ENCODE results near the gene RIC1.
"Not testable (repeated sequence)": the region's sequence is repeated elsewhere in the genome, so short reads cannot be mapped to it uniquely, and the experiment has no call there.

RIC1 gene

GRCh38 chr9:5787759-5788302 lies 158.9 kb downstream of the RIC1 start:
- no peaks in the 10 kb centered on the region for H3K27me3 ChIP-seq (ENCODE audit: control insufficient read depth in 1 of 2, insufficient read depth in 2 of 2, low read length in 2 of 2)
- no peak overlapping the region for H3K9ac ChIP-seq (ENCODE audit: low read length in 2 of 2)
- H3K4me3 ChIP-seq (ENCODE audit: low read length in 2 of 2), result no peak overlapping the region
- H3K9me3 ChIP-seq (ENCODE audit: control insufficient read depth in 2 of 2, low read length in 2 of 2), result peaks cover 0 to 2% of the 10 kb centered on the region in 2 donors
- H3K36me3 ChIP-seq (ENCODE audit: control insufficient read depth in 2 of 2, insufficient read depth in 2 of 2, low read length in 2 of 2), result peaks cover 13 to 15% of the 10 kb centered on the region in 2 donors
- H3K4me1 ChIP-seq (ENCODE audit: control insufficient read depth, insufficient read depth, low read length), result no peaks in the 10 kb centered on the region
- no peak overlapping the region for H3K27ac ChIP-seq (ENCODE audit: low read length)

GRCh38 chr9:5789489-5789888 lies 160.6 kb downstream of the RIC1 start:
- Histone ChIP-seq H3K4me1 (ENCODE audit: control insufficient read depth, insufficient read depth, low read length) (no peaks in the 10 kb centered on the region), H3K9me3 (ENCODE audit: control insufficient read depth in 2 of 2, low read length in 2 of 2) (no peaks in the 10 kb centered on the region), H3K9ac (ENCODE audit: low read length in 2 of 2) (no peak overlapping the region), H3K4me3 (ENCODE audit: low read length in 2 of 2) (no peak overlapping the region), H3K27ac (ENCODE audit: low read length) (no peak overlapping the region), H3K27me3 (ENCODE audit: control insufficient read depth in 1 of 2, insufficient read depth in 2 of 2, low read length in 2 of 2) (no peaks in the 10 kb centered on the region), H3K36me3 (ENCODE audit: control insufficient read depth in 2 of 2, insufficient read depth in 2 of 2, low read length in 2 of 2) (peaks cover 13 to 15% of the 10 kb centered on the region in 2 donors)

GRCh38 chr9:5790923-5791322 lies 162.0 kb downstream of the RIC1 start:
- H3K4me1 ChIP-seq (ENCODE audit: control insufficient read depth, insufficient read depth, low read length), result no peaks in the 10 kb centered on the region
- no peak overlapping the region for H3K27ac ChIP-seq (ENCODE audit: low read length)
- H3K4me3 ChIP-seq (ENCODE audit: low read length in 2 of 2), result no peak overlapping the region
- no peaks in the 10 kb centered on the region for H3K9me3 ChIP-seq (ENCODE audit: control insufficient read depth in 2 of 2, low read length in 2 of 2)
- H3K27me3 ChIP-seq (ENCODE audit: control insufficient read depth in 1 of 2, insufficient read depth in 2 of 2, low read length in 2 of 2), result no peaks in the 10 kb centered on the region
- H3K9ac ChIP-seq (ENCODE audit: low read length in 2 of 2), result no peak overlapping the region
- H3K36me3 ChIP-seq (ENCODE audit: control insufficient read depth in 2 of 2, insufficient read depth in 2 of 2, low read length in 2 of 2), result peaks cover 13 to 15% of the 10 kb centered on the region in 2 donors

- H3K27ac ChIP-seq (ENCODE audit: low read length), result no peak overlapping the region
- no peaks in the 10 kb centered on the region for H3K27me3 ChIP-seq (ENCODE audit: control insufficient read depth in 1 of 2, insufficient read depth in 2 of 2, low read length in 2 of 2)
- peaks cover 6 to 8% of the 10 kb centered on the region in 2 donors for H3K36me3 ChIP-seq (ENCODE audit: control insufficient read depth in 2 of 2, insufficient read depth in 2 of 2, low read length in 2 of 2)
- no peak overlapping the region for H3K9ac ChIP-seq (ENCODE audit: low read length in 2 of 2)
- H3K9me3 ChIP-seq (ENCODE audit: control insufficient read depth in 2 of 2, low read length in 2 of 2), result no peaks in the 10 kb centered on the region
- H3K4me3 ChIP-seq (ENCODE audit: low read length in 2 of 2), result no peak overlapping the region
- H3K4me1 ChIP-seq (ENCODE audit: control insufficient read depth, insufficient read depth, low read length), result no peaks in the 10 kb centered on the region
Observed at GRCh38 chr9:5791870-5792269, 163.0 kb downstream of the RIC1 start.

- H3K27me3 ChIP-seq (ENCODE audit: control insufficient read depth in 1 of 2, insufficient read depth in 2 of 2, low read length in 2 of 2), result no peaks in the 10 kb centered on the region
- H3K4me3 ChIP-seq (ENCODE audit: low read length in 2 of 2), result no peak overlapping the region
- no peaks in the 10 kb centered on the region for H3K9me3 ChIP-seq (ENCODE audit: control insufficient read depth in 2 of 2, low read length in 2 of 2)
- no peak overlapping the region for H3K9ac ChIP-seq (ENCODE audit: low read length in 2 of 2)
- no peaks in the 10 kb centered on the region for H3K4me1 ChIP-seq (ENCODE audit: control insufficient read depth, insufficient read depth, low read length)
- no peak overlapping the region for H3K27ac ChIP-seq (ENCODE audit: low read length)
- H3K36me3 ChIP-seq (ENCODE audit: control insufficient read depth in 2 of 2, insufficient read depth in 2 of 2, low read length in 2 of 2), result peaks cover 2 to 7% of the 10 kb centered on the region in 2 donors
Observed at GRCh38 chr9:5793812-5794211, 164.9 kb downstream of the RIC1 start.

- no peaks in the 10 kb centered on the region for H3K27me3 ChIP-seq (ENCODE audit: control insufficient read depth in 1 of 2, insufficient read depth in 2 of 2, low read length in 2 of 2)
- no peak overlapping the region for H3K27ac ChIP-seq (ENCODE audit: low read length)
- peaks cover 0 to 3% of the 10 kb centered on the region in 2 donors for H3K36me3 ChIP-seq (ENCODE audit: control insufficient read depth in 2 of 2, insufficient read depth in 2 of 2, low read length in 2 of 2)
- no peaks in the 10 kb centered on the region for H3K9me3 ChIP-seq (ENCODE audit: control insufficient read depth in 2 of 2, low read length in 2 of 2)
- H3K4me1 ChIP-seq (ENCODE audit: control insufficient read depth, insufficient read depth, low read length), result peaks cover 2% of the 10 kb centered on the region
- H3K9ac ChIP-seq (ENCODE audit: low read length in 2 of 2), result no peak overlapping the region
- no peak overlapping the region for H3K4me3 ChIP-seq (ENCODE audit: low read length in 2 of 2)
Observed at GRCh38 chr9:5796298-5796697, 167.4 kb downstream of the RIC1 start.

- no peak overlapping the region for H3K9ac ChIP-seq (ENCODE audit: low read length in 2 of 2)
- H3K9me3 ChIP-seq (ENCODE audit: control insufficient read depth in 2 of 2, low read length in 2 of 2), result no peaks in the 10 kb centered on the region
- no peaks in the 10 kb centered on the region for H3K27me3 ChIP-seq (ENCODE audit: control insufficient read depth in 1 of 2, insufficient read depth in 2 of 2, low read length in 2 of 2)
- no peaks in the 10 kb centered on the region for H3K36me3 ChIP-seq (ENCODE audit: control insufficient read depth in 2 of 2, insufficient read depth in 2 of 2, low read length in 2 of 2)
- no peak overlapping the region for H3K27ac ChIP-seq (ENCODE audit: low read length)
- peaks cover 2% of the 10 kb centered on the region for H3K4me1 ChIP-seq (ENCODE audit: control insufficient read depth, insufficient read depth, low read length)
- H3K4me3 ChIP-seq (ENCODE audit: low read length in 2 of 2), result no peak overlapping the region
Observed at GRCh38 chr9:5798581-5798980, 169.7 kb downstream of the RIC1 start.

GRCh38 chr9:5799314-5799713 lies 170.4 kb downstream of the RIC1 start:
- Histone ChIP-seq H3K9me3 (ENCODE audit: control insufficient read depth in 2 of 2, low read length in 2 of 2) (no peaks in the 10 kb centered on the region), H3K27ac (ENCODE audit: low read length) (no peak overlapping the region), H3K36me3 (ENCODE audit: control insufficient read depth in 2 of 2, insufficient read depth in 2 of 2, low read length in 2 of 2) (no peaks in the 10 kb centered on the region), H3K4me3 (ENCODE audit: low read length in 2 of 2) (peak overlapping the region; percentile 33 to 59), H3K27me3 (ENCODE audit: control insufficient read depth in 1 of 2, insufficient read depth in 2 of 2, low read length in 2 of 2) (no peaks in the 10 kb centered on the region), H3K9ac (ENCODE audit: low read length in 2 of 2) (peak overlapping the region; percentile 46 to 47), H3K4me1 (ENCODE audit: control insufficient read depth, insufficient read depth, low read length) (peaks cover 2% of the 10 kb centered on the region)

- not testable (repeated sequence) for H3K9ac ChIP-seq (ENCODE audit: low read length in 2 of 2); H3K4me1 ChIP-seq (ENCODE audit: control insufficient read depth, insufficient read depth, low read length); H3K27ac ChIP-seq (ENCODE audit: low read length); H3K27me3 ChIP-seq (ENCODE audit: control insufficient read depth in 1 of 2, insufficient read depth in 2 of 2, low read length in 2 of 2); H3K36me3 ChIP-seq (ENCODE audit: control insufficient read depth in 2 of 2, insufficient read depth in 2 of 2, low read length in 2 of 2); H3K9me3 ChIP-seq (ENCODE audit: control insufficient read depth in 2 of 2, low read length in 2 of 2); H3K4me3 ChIP-seq (ENCODE audit: low read length in 2 of 2)
Observed at GRCh38 chr9:5800378-5800777, 171.5 kb downstream of the RIC1 start.

GRCh38 chr9:5800969-5801738 lies 172.2 kb downstream of the RIC1 start:
- no peaks in the 10 kb centered on the region for H3K27me3 ChIP-seq (ENCODE audit: control insufficient read depth in 1 of 2, insufficient read depth in 2 of 2, low read length in 2 of 2)
- H3K36me3 ChIP-seq (ENCODE audit: control insufficient read depth in 2 of 2, insufficient read depth in 2 of 2, low read length in 2 of 2), result no peaks in the 10 kb centered on the region
- H3K9me3 ChIP-seq (ENCODE audit: control insufficient read depth in 2 of 2, low read length in 2 of 2), result no peaks in the 10 kb centered on the region
- no peak overlapping the region for H3K27ac ChIP-seq (ENCODE audit: low read length)
- peaks cover 2% of the 10 kb centered on the region for H3K4me1 ChIP-seq (ENCODE audit: control insufficient read depth, insufficient read depth, low read length)
- H3K9ac ChIP-seq (ENCODE audit: low read length in 2 of 2), result no peak overlapping the region
- no peak overlapping the region for H3K4me3 ChIP-seq (ENCODE audit: low read length in 2 of 2)

- Histone ChIP-seq H3K27ac (ENCODE audit: low read length) (no peak overlapping the region), H3K9me3 (ENCODE audit: control insufficient read depth in 2 of 2, low read length in 2 of 2) (no peaks in the 10 kb centered on the region), H3K27me3 (ENCODE audit: control insufficient read depth in 1 of 2, insufficient read depth in 2 of 2, low read length in 2 of 2) (no peaks in the 10 kb centered on the region), H3K4me3 (ENCODE audit: low read length in 2 of 2) (no peak overlapping the region), H3K36me3 (ENCODE audit: control insufficient read depth in 2 of 2, insufficient read depth in 2 of 2, low read length in 2 of 2) (no peaks in the 10 kb centered on the region), H3K9ac (ENCODE audit: low read length in 2 of 2) (no peak overlapping the region), H3K4me1 (ENCODE audit: control insufficient read depth, insufficient read depth, low read length) (peaks cover 2% of the 10 kb centered on the region)
Observed at GRCh38 chr9:5801739-5802113, 172.8 kb downstream of the RIC1 start.

All from stomach smooth muscle (tissue), 2 donors.